K562 (cell line): ENCODE results near the gene DMD. TPM values are rescaled to one million over a fixed set of nuclear protein-coding genes. Genes with fewer than 3 reads are reported as not detected.
"Not testable (repeated sequence)": the region's sequence is repeated elsewhere in the genome, so short reads cannot be mapped to it uniquely, and the experiment has no call there.

ENCODE experiments used
- ATAC-seq: fragments of 200-7000 bp; cut with Tn5 transposase; 3 replicates; pipeline ENCODE4 v1.9.1; 2020; ENCODE audit warnings: moderate library complexity
- BruUV-seq: library from RNA; stranded (reverse); fragments of 400-500 nt; replicated peaks from 2 replicates; lab custom pipeline; 2021; lab: Mats Ljungman, UMichigan
- CTCF ChIA-PET: fragments of 300-600 bp; formaldehyde crosslinking; extraction: SDS; loops from one replicate; lab custom pipeline; 2021; ENCODE audit warnings: low intra/inter-chr PET ratio; lab: Yijun Ruan, JAX
- POLR2A ChIA-PET: fragments of 300-600, 350-650 bp; sonication (Branson Sonifier 250); formaldehyde crosslinking; extraction: SDS; loops from one replicate; lab custom pipeline; 2021; ENCODE audit warnings: antibody characterized with exemption, inconsistent platforms; lab: Yijun Ruan, JAX
- DNase-seq, 4 experiments: peaks; one replicate each; pipeline versions ENCODE4 v3.0.0 to v3.0.0-alpha.2; 2011 to 2018; ENCODE audit warnings: low spot score in 3 of 4, mixed read lengths in 3 of 4; ENCODE audit errors: extremely low read depth in 1 of 4
- FAIRE-seq: peaks from 2 replicates; lab custom pipeline; 2011; peaks lifted over from hg19 to GRCh38; lab: Jason Lieb, UNC
- H2AFZ ChIP-seq: 2 replicates; pipeline ENCODE4 v1.6.0; 2011; ENCODE audit warnings: low read depth, low read length, control low read depth, inconsistent platforms
- H3K27ac ChIP-seq: fragments of 200-600 bp; 3 replicates; pipeline ENCODE4 v1.8.0; 2011; ENCODE audit warnings: low read depth, mild to moderate bottlenecking, control low read depth, inconsistent platforms, low read length, moderate library complexity, mixed read lengths; ENCODE audit errors: extremely low read depth
- H3K27me3 ChIP-seq, 2 experiments: fragments of 300-600 bp in 1 of 2; 2 replicates in 1 of 2; 3 replicates in 1 of 2; pipeline versions ENCODE4 v1.6.0 to v1.8.0; 2011; ENCODE audit warnings: inconsistent platforms in 2 of 2, low read length in 2 of 2, mild to moderate bottlenecking in 1 of 2, mixed read lengths in 1 of 2, moderate library complexity in 1 of 2; ENCODE audit not compliant: control insufficient read depth in 2 of 2, insufficient read depth in 2 of 2
- H3K36me3 ChIP-seq: fragments of 300-600 bp; 3 replicates; pipeline ENCODE4 v1.8.0; 2011; ENCODE audit warnings: mild to moderate bottlenecking, low read length, inconsistent platforms; ENCODE audit not compliant: control insufficient read depth, insufficient read depth
- H3K4me1 ChIP-seq, 2 experiments: fragments of 200-600 bp in 1 of 2; replicated peaks in 1 of 2; 2 replicates in 1 of 2; 3 replicates in 1 of 2; pipeline versions ENCODE4 v1.5.1 to v1.8.0; 2011; ENCODE audit warnings: inconsistent platforms in 2 of 2, low read length in 2 of 2, mild to moderate bottlenecking in 1 of 2, mixed read lengths in 1 of 2, moderate library complexity in 1 of 2; ENCODE audit not compliant: control insufficient read depth in 2 of 2, insufficient read depth in 2 of 2
- H3K4me2 ChIP-seq: 2 replicates; pipeline ENCODE4 v1.6.1; 2011; ENCODE audit warnings: low read length, control low read depth, inconsistent platforms, mixed read lengths; ENCODE audit not compliant: insufficient read depth
- H3K4me3 ChIP-seq: fragments of 200-600 bp; sonication (generic), shearing (Covaris generic); 2 replicates; pipeline ENCODE4 v1.5.1; 2016; ENCODE audit warnings: control low read depth, inconsistent platforms
- H3K79me2 ChIP-seq: fragments of 200-600 bp; 3 replicates; pipeline ENCODE4 v1.8.0; 2011; ENCODE audit warnings: low read length, inconsistent platforms; ENCODE audit not compliant: control insufficient read depth, insufficient read depth
- H3K9ac ChIP-seq, 2 experiments: 2 replicates each; pipeline versions ENCODE4 v1.6.0 to v1.6.1; 2011; ENCODE audit warnings: low read depth in 2 of 2, low read length in 2 of 2, control low read depth in 1 of 2, inconsistent platforms in 1 of 2, mild to moderate bottlenecking in 1 of 2, mixed read lengths in 1 of 2; ENCODE audit not compliant: insufficient read depth in 1 of 2
- H3K9me1 ChIP-seq: one replicate; pipeline ENCODE4 v1.6.0; 2011; ENCODE audit warnings: inconsistent platforms, mild to moderate bottlenecking, low read length, moderate library complexity; ENCODE audit not compliant: control insufficient read depth, insufficient read depth
- H3K9me3 ChIP-seq: replicated peaks from 2 replicates; pipeline ENCODE4 v1.5.1; 2011; ENCODE audit warnings: low read depth, low read length, inconsistent platforms; ENCODE audit not compliant: control insufficient read depth, insufficient read depth
- H4K20me1 ChIP-seq: replicated peaks from 2 replicates; pipeline ENCODE4 v1.6.1; 2011; ENCODE audit warnings: low read length, inconsistent platforms, mixed read lengths; ENCODE audit not compliant: control insufficient read depth, insufficient read depth
- RBBP5 ChIP-seq: fragments of 200-600 bp; sonication (generic); IDR thresholded peaks from 2 replicates; pipeline ENCODE4 v1.6.1; 2012; ENCODE audit warnings: borderline replicate concordance, mild to moderate bottlenecking, low read length, control low read depth, inconsistent platforms; ENCODE audit not compliant: insufficient read depth, poor library complexity, severe bottlenecking
- TGIF2 ChIP-seq: sonication (generic); formaldehyde crosslinking; IDR thresholded peaks from 2 replicates; pipeline ENCODE4 v1.8.1; 2022; ENCODE audit warnings: mild to moderate bottlenecking, missing genetic modification reagents, moderate library complexity
- ZNF764 ChIP-seq: fragments of 250-450 bp; sonication (Bioruptor Pico); IDR thresholded peaks from 2 replicates; pipeline ENCODE4 v1.4.0; 2020; ENCODE audit warnings: low read depth, mild to moderate bottlenecking, moderate library complexity
- WGBS: fragments of 100-300 bp; shearing (Covaris generic); methylation state at CpG from one replicate; pipeline ENCODE4 v1.1.6; 2016; ENCODE audit warnings: low coverage, mixed read lengths; ENCODE audit not compliant: insufficient coverage; ENCODE audit errors: missing lambda C conversion rate; 5-methylcytosine and 5-hydroxymethylcytosine counted together
- in situ Hi-C: fragments of 300-500 bp; cut with MboI; formaldehyde crosslinking; loops from 4 replicates; pipeline ENCODE4 v1.15.0; 2018; ENCODE audit warnings: inconsistent platforms, mixed read lengths
- intact Hi-C: fragments of 100-400 bp; cut with micrococcal nuclease; formaldehyde crosslinking; loops from 2 replicates; pipeline ENCODE4 v1.14.2; 2022
- polyA plus RNA-seq, 8 experiments: library from polyadenylated mRNA; depleted of rRNA in 4 of 8; stranded (reverse) in 5 of 8; unstranded in 3 of 8; fragments of >200 nt; fragmentation: Nextera tagmentation in 2 of 8; fragmentation: Illumina TruSeq in 1 of 8; extraction: Ambion mirVana in 2 of 8; extraction: Trizol in 1 of 8; gene quantifications; 2 replicates each; pipeline versions ENCODE4 v1.2.1 to v1.2.3, GENCODE V29; 2011 to 2014; ENCODE audit warnings: inconsistent platforms in 1 of 8, missing spikeins in 1 of 8
- total RNA-seq, 7 experiments: library from RNA; depleted of rRNA in 6 of 7; stranded (reverse); fragments of >200 nt in 6 of 7; fragmentation: Illumina TruSeq in 2 of 7; extraction: Trizol in 2 of 7; gene quantifications; 2 replicates each; pipeline versions ENCODE4 v1.2.1 to v1.2.3, GENCODE V29; 2011 to 2021; ENCODE audit warnings: low replicate concordance in 1 of 7
- TF ChIP-seq, protein P1 (sequence below), 2 experiments: IDR thresholded peaks; 2 replicates each; pipeline ENCODE4 v1.6.1; 2011; ENCODE audit warnings: borderline replicate concordance in 1 of 2, control low read depth in 1 of 2, low read depth in 1 of 2, low read length in 1 of 2, mild to moderate bottlenecking in 1 of 2, mixed read lengths in 1 of 2, moderate library complexity in 1 of 2; ENCODE audit not compliant: insufficient read depth in 1 of 2, insufficient read length in 1 of 2, poor library complexity in 1 of 2, severe bottlenecking in 1 of 2; ENCODE audit errors: extremely low read depth in 1 of 2

DMD gene
- total and polyA plus RNA-seq, 9 of the 15 experiments (the other 6 are each of a cell fraction or from before 2014, with no cell fraction given): 3.8 to 20.4 (median 11.4) TPM

DNA sequence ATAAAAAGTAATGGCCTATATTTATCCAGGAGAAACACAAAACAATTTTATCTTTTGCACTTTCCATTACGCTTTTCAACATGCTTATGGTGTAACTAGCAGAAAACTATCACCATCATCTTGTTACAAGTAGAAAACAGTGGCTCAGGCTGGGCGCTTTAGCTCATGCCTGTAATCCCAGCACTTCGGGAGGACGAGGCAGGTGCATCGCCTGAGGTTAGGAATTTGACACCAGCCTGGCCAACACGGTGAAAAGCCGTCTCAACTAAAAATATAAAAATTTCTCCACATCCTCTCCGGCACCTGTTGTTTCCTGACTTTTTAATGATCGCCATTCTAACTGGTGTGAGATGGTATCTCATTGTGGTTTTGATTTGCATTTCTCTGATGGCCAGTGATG, 506.0 kb downstream of the DMD start:
- H3K4me1 ChIP-seq, H2AFZ ChIP-seq, in situ Hi-C loops, intact Hi-C loops, POLR2A ChIA-PET, H3K9ac ChIP-seq, H3K27me3 ChIP-seq, FAIRE-seq, H3K9me1 ChIP-seq, BruUV-seq, H3K36me3 ChIP-seq, H4K20me1 ChIP-seq, ATAC-seq, DNase-seq, H3K27ac ChIP-seq, H3K4me3 ChIP-seq, H3K9me3 ChIP-seq, CTCF ChIA-PET, H3K4me2 ChIP-seq, H3K79me2 ChIP-seq: not testable (repeated sequence)
- WGBS: 5% methylated on average over 8 of the region's 9 CpGs

DNA sequence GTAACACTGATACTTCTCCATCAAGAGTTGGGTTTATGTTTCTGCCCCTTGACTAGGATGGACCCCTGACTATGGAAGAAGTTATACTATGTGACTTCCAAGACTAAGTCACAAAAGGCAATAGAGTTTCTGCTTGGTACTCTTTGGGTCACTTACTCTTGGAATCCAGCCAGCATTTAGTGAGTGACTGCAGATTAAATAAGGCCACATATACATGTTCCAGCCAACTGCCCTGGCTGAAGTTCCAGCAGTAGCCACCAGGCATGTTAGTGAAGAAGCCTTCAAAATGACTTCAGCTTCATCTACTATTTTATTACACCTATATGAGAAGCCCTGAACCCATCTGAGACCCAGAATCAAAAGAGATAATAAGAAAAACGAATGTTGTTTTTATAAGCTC, 524.0 kb downstream of the DMD start:
- ATAC-seq (no peak), DNase-seq (peak in 1 of 4 experiments; percentile 2), FAIRE-seq (no peak)
- H3K9ac ChIP-seq: no peak overlapping the region
- intact Hi-C loops (no loop called here), in situ Hi-C loops (no loop called here)
- H3K36me3 ChIP-seq: no peaks in the 10 kb centered on the region
- POLR2A ChIA-PET: no interaction called here
- TF ChIP-seq, protein P1, sequence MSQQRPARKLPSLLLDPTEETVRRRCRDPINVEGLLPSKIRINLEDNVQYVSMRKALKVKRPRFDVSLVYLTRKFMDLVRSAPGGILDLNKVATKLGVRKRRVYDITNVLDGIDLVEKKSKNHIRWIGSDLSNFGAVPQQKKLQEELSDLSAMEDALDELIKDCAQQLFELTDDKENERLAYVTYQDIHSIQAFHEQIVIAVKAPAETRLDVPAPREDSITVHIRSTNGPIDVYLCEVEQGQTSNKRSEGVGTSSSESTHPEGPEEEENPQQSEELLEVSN (IDR thresholded peaks at IDR 0.05; ENCODE audit: borderline replicate concordance in 1 of 2, extremely low read depth in 1 of 2, insufficient read depth in 1 of 2, insufficient read length in 1 of 2, low read depth in 1 of 2, low read length in 1 of 2, poor library complexity in 1 of 2, severe bottlenecking in 1 of 2): no peak
- TF ChIP-seq ZNF764 (CRISPR knock-in tag): no peak
- no peak for TF ChIP-seq TGIF2
- TF ChIP-seq RBBP5: no peak
- H3K79me2 ChIP-seq: no peaks in the 10 kb centered on the region
- CTCF ChIA-PET: no interaction called here
- no peak overlapping the region for H3K4me3 ChIP-seq
- no peak overlapping the region for H3K4me2 ChIP-seq
- H3K9me3 ChIP-seq: no peaks in the 10 kb centered on the region
- no TSS peak for BruUV-seq
- no peaks in the 10 kb centered on the region for H3K4me1 ChIP-seq
- no peak overlapping the region for H3K27ac ChIP-seq
- H3K9me1 ChIP-seq: no peaks in the 10 kb centered on the region
- H4K20me1 ChIP-seq: no peaks in the 10 kb centered on the region
- H3K27me3 ChIP-seq: no peaks in the 10 kb centered on the region
- H2AFZ ChIP-seq: no peak overlapping the region
- 0% methylated on average over 1 of the region's 1 CpG for WGBS
